ENCODE results near the gene ZP1. TPM values are rescaled to one million over a fixed set of nuclear protein-coding genes. Genes with fewer than 3 reads are reported as not detected.

The ZP1 gene
- total RNA-seq, 1 experiment from 2014 or later = not detected

- no peak for DNase-seq (ENCODE audit: extremely low read depth, low read depth)
These were observed 52.6 kb downstream of the ZP1 start for GRCh38 chr11:60919956-60920355.

- no peak for DNase-seq (ENCODE audit: extremely low read depth, low read depth)
These were observed 53.9 kb downstream of the ZP1 start for GRCh38 chr11:60921259-60921658.

GRCh38 chr11:60921777-60922335 lies 54.5 kb downstream of the ZP1 start:
- no peak for DNase-seq (ENCODE audit: extremely low read depth, low read depth)

GRCh38 chr11:60922906-60923305 lies 55.6 kb downstream of the ZP1 start:
- no peak for DNase-seq (ENCODE audit: extremely low read depth, low read depth)

- no peak for DNase-seq (ENCODE audit: extremely low read depth, low read depth)
These were observed 56.0 kb downstream of the ZP1 start for GRCh38 chr11:60923326-60923725.

DNA sequence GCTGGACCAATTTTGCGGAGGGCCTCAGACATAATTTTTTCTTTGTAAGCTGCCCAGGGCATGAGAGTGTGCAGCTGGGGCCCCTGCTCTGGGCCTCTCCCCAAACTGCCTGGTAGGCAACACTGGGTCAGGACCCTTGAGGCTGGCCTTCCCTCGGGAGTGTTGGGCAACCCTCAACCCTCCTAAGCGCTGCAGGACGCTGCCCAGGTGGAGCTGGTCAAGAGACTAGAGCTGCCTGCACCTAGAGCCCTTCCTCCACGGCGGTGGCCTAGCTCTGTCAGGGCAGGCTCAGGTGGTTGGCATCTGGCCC lies 56.4 kb downstream of the ZP1 start:
- no peak for DNase-seq (ENCODE audit: extremely low read depth, low read depth)

DNA sequence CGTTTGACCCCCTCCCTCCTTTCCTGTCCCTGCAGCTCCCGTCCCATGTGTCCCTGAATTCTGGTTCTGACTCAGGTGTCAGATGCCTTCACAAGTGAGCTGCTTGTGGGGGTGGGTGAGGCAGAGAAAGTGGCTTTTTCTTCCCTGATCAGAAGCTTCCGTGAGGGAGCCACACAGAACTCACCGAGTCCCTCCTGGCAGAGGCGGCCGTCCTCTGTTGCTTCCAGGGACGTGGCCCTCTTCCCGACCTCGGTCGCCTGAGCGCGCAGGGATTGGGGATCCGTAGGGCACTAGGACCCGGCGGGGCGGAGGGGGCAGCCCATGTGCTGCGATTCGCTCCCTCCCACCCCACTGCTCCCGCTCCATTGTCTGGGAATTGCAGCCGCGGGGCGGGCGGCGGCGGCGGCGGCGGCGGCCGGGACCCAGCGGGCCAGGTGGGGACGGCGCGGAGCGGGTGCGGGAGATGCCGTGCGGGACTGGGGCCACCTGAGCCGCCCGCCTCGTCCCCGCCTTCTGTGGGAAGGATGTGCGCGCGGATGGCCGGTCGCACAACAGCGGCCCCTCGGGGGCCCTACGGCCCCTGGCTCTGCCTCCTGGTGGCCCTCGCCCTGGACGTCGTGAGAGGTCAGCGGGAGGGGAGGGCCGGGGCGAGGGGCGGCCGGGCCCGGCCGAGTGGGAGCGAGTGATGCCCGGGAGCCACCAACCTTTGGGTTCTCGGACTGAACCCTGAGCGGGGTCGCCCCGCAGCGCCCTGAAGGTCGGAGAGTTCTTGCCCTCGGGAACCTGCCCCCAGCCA lies 57.0 kb downstream of the ZP1 start, which contains the start of gene TMEM132A:
TSS of gene TMEM132A (plus strand) at position 351 of the 796 bp plus-strand sequence. CDS start at position 525, 174 bp downstream.
- peak; percentile 62 for DNase-seq (ENCODE audit: extremely low read depth, low read depth)

Other genes starting within 250 kb of the ZP1 start
- not detected in 2 replicates for gene MS4A8, start 167.9 kb upstream of the ZP1 start, total RNA-seq (2014; rRNA removed; shearing (Covaris generic))
- not detected in 2 replicates for gene MS4A18, start 142.8 kb upstream of the ZP1 start, total RNA-seq (2014; rRNA removed; shearing (Covaris generic))
- not detected in 2 replicates for gene MS4A15, start 110.7 kb upstream of the ZP1 start, total RNA-seq (2014; rRNA removed; shearing (Covaris generic))
- not detected in 2 replicates for gene MS4A10, start 82.2 kb upstream of the ZP1 start, total RNA-seq (2014; rRNA removed; shearing (Covaris generic))
- gene CCDC86, start 25.4 kb upstream of the ZP1 start, total RNA-seq (2014; rRNA removed; shearing (Covaris generic)) = 13.5 and 15.0 TPM in 2 replicates
- gene PTGDR2, start 11.6 kb upstream of the ZP1 start, total RNA-seq (2014; rRNA removed; shearing (Covaris generic)) = not detected in 2 replicates
- gene PRPF19, start 39.0 kb downstream of the ZP1 start, total RNA-seq (2014; rRNA removed; shearing (Covaris generic)) = 48.8 and 49.5 TPM in 2 replicates
- gene TMEM109, start 46.6 kb downstream of the ZP1 start, total RNA-seq (2014; rRNA removed; shearing (Covaris generic)) = 27.2 and 38.1 TPM in 2 replicates
- 20.9 and 22.0 TPM in 2 replicates for gene TMEM132A, start 56.9 kb downstream of the ZP1 start, total RNA-seq (2014; rRNA removed; shearing (Covaris generic))
- gene SLC15A3, start 84.6 kb downstream of the ZP1 start, total RNA-seq (2014; rRNA removed; shearing (Covaris generic)) = not detected in 2 replicates
- not detected in 2 replicates for gene CD6, start 104.1 kb downstream of the ZP1 start, total RNA-seq (2014; rRNA removed; shearing (Covaris generic))
- gene CD5, start 234.9 kb downstream of the ZP1 start, total RNA-seq (2014; rRNA removed; shearing (Covaris generic)) = not detected in 2 replicates